T-helper 17 cell (primary cell): ENCODE data around the gene TCF23. TPM values are rescaled to one million over a fixed set of nuclear protein-coding genes. Genes with fewer than 3 reads are reported as not detected.
"Not testable (repeated sequence)": the region's sequence is repeated elsewhere in the genome, so short reads cannot be mapped to it uniquely, and the experiment has no call there.

Experiments
- ATAC-seq: fragments of 150-1000 bp; cut with Tn5 transposase; 2 replicates; pipeline ENCODE4 v1.10.0; 2021; ENCODE audit warnings: mild to moderate bottlenecking, moderate library complexity
- DNase-seq, 3 donors: peaks; one replicate each; pipeline versions ENCODE4 v3.0.0 to v3.0.0-alpha.2; 2020 to 2021
- H3K9me3 ChIP-seq: one replicate; pipeline ENCODE4 v1.7.0; 2013; ENCODE audit warnings: low read length, mild to moderate bottlenecking; ENCODE audit not compliant: control insufficient read depth, poor library complexity, severe bottlenecking
- H3K27ac Mint-ChIP-seq: one replicate; pipeline ENCODE4 v1.8.0; 2022; ENCODE audit warnings: mild to moderate bottlenecking, moderate library complexity, mixed read lengths
- H3K27me3 Mint-ChIP-seq: one replicate; pipeline ENCODE4 v1.8.0; 2022; ENCODE audit warnings: mixed read lengths
- H3K36me3 Mint-ChIP-seq: one replicate; pipeline ENCODE4 v1.8.0; 2022; ENCODE audit warnings: low read depth, mixed read lengths
- H3K4me1 Mint-ChIP-seq: one replicate; pipeline ENCODE4 v1.8.0; 2022; ENCODE audit warnings: mild to moderate bottlenecking, mixed read lengths
- H3K4me3 Mint-ChIP-seq: one replicate; pipeline ENCODE4 v1.8.0; 2022; ENCODE audit warnings: mild to moderate bottlenecking, moderate library complexity, mixed read lengths
- total RNA-seq, 4 donors: library from RNA in 2 of 4; stranded (reverse) in 2 of 4; gene quantifications; one replicate each; pipeline ENCODE4 v1.2.3 and lab custom pipeline; 2022 to 2026

Gene TCF23
- total RNA-seq, 2 donors from 2014 or later, result not detected

DNA sequence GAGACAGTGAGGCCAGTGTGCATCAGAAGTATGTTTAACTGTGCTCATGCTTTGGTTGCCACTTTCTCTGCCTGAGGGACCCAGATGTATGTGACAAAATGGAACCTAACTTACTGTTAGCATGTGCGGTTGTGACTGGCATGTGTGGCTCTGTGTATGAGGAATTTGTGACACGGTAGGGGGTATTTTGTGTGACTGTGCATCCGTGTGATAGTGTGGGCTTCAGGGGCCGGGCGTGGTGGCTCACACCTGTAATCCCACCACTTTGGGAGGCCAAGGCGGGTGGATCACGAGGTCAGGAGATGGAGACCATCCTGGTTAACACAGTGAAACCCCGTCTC is 29.5 kb upstream of the TCF23 start:
- not testable (repeated sequence) for H3K27ac Mint-ChIP-seq, H3K36me3 Mint-ChIP-seq

DNA sequence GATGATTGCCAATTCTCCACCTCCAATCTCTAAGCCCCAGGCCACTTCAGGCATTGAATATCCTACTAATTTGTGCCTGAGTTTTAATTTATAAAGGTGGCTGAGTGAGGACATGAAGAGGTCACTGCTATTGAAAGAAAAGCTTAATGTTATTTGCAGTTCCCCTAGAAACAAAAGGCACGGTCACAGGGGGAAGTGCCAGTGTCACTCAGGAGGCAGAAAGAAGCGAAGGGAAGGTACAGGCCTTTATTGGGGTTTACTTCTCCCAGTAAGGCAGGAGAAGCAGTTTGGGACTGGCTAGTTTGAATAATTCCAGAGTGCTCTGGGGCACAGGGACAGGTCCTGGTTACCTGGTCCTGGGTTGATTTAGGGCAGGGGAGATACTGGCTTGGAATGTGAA is 26.9 kb upstream of the TCF23 start:
- Mint-ChIP-seq H3K4me1 (peaks cover 12% of the 10 kb centered on the region), H3K4me3 (no peak overlapping the region), H3K27ac (no peak overlapping the region), H3K27me3 (peaks cover 25% of the 10 kb centered on the region), H3K36me3 (no peaks in the 10 kb centered on the region)
- no peaks in the 10 kb centered on the region for H3K9me3 ChIP-seq
- ATAC-seq (no peak), DNase-seq (no peak)

More for the DNA sequence above, 29.5 kb upstream of the TCF23 start:
- not testable (repeated sequence) for ATAC-seq, DNase-seq, H3K9me3 ChIP-seq
- H3K4me3 Mint-ChIP-seq, result peak overlapping the region; percentile 84
- H3K4me1 Mint-ChIP-seq, result peaks cover 12% of the 10 kb centered on the region
- H3K27me3 Mint-ChIP-seq, result peaks cover 34% of the 10 kb centered on the region

DNA sequence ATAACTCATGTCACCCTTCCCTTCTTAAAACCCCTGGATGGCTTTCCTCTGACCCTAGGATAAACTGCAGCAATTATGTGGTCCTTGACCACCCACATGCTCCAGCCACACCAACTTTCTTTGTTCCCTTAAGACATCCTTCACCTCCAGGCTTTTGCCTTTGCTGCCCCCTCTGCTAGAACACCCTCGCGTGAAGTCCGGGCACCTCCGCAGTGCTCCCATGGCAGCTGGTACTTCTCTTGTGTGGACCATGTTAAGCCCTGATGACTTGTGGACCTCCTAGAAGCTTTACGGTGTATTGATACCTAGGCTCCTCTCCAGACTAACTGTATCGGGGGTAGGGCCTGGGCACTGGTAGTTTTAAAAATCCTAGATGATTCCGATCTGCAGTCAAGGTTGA is 26.0 kb upstream of the TCF23 start:
- peaks cover 20% of the 10 kb centered on the region for H3K27me3 Mint-ChIP-seq
- H3K4me3 Mint-ChIP-seq, result peak overlapping the region; percentile 91
- DNase-seq, result no peak
- peaks cover 12% of the 10 kb centered on the region for H3K4me1 Mint-ChIP-seq
- peak overlapping the region; percentile 86 for H3K27ac Mint-ChIP-seq
- ATAC-seq, result no peak
- H3K36me3 Mint-ChIP-seq, result no peaks in the 10 kb centered on the region
- no peaks in the 10 kb centered on the region for H3K9me3 ChIP-seq

DNA sequence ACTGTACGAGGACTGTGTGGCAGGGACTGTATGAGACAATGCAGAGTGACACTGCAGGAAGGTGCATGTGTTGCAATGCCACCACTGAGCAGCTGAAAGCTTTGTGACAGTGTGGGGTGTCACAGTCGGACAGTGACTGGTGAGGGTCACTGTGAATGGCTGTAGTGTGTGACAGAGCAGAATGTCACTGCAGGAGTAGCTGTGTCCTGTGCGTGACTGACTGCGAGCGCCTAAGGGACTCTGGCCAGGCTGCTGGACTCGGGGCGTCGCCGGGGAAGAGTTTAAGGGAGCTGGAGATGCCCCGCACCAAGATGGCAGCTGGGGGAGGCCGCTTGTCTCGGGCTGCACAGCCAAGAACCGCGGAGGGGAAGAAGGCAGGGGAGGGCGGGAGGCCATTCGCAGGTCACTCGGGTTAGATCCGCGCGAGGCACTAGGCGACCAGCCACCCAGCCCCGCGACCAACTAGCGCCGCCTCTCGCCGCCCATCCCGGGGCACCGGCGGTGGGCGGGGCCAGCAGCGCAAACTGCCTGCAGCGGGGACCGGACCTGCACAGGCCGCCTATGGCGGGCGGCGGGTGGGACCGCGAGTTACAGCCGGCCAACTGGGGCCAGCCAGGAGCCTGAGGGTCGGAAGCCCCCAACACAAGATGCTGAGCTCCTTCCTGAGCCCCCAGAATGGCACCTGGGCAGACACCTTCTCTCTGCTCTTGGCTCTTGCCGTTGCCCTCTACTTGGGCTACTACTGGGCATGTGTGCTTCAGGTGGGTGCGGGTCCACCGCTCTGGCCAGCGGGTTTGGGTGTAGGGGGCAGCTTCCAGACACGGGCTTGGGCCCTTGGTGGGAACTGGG is 25.3 kb upstream of the TCF23 start, which contains the start of gene ABHD1:
TSS of gene ABHD1 (plus strand) at position 514 of the 849 bp plus-strand sequence. CDS start at position 648, 134 bp downstream.
- peak within 1 kb of the TSS; percentile 91 for H3K4me3 Mint-ChIP-seq
- H3K36me3 Mint-ChIP-seq, result no peaks in the 10 kb centered on the region
- H3K9me3 ChIP-seq, result no peaks in the 10 kb centered on the region
- peaks cover 12% of the 10 kb centered on the region for H3K4me1 Mint-ChIP-seq
- peak; percentile 85 for ATAC-seq
- DNase-seq, result peak; percentile 34 to 75 (median 72)
- peak within 1 kb of the TSS; percentile 86 for H3K27ac Mint-ChIP-seq
- peaks cover 13% of the 10 kb centered on the region for H3K27me3 Mint-ChIP-seq

DNA sequence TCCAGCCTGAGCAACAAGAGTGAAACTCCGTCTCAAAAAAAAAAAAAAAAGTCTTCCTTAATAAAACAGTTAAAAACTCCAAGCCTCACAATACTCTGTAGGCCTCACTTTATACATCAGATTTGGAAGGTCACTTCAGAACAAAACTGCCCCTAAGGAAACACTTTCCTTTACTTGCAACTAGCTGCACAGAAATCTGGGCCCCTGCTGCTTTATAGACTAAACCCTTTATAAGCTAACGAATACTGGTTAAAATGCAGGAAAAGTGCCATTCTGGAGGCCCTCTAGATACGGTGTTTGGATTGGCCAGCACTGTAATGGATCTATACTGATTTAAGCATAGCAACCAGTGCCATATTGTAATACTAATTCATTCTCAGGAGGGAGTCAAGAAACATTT is 23.7 kb upstream of the TCF23 start:
- ATAC-seq, result no peak
- DNase-seq, result no peak
- Mint-ChIP-seq H3K27me3 (peaks cover 9% of the 10 kb centered on the region), H3K4me1 (peaks cover 7% of the 10 kb centered on the region), H3K27ac (no peak overlapping the region), H3K4me3 (no peak overlapping the region), H3K36me3 (no peaks in the 10 kb centered on the region)
- H3K9me3 ChIP-seq, result no peaks in the 10 kb centered on the region

DNA sequence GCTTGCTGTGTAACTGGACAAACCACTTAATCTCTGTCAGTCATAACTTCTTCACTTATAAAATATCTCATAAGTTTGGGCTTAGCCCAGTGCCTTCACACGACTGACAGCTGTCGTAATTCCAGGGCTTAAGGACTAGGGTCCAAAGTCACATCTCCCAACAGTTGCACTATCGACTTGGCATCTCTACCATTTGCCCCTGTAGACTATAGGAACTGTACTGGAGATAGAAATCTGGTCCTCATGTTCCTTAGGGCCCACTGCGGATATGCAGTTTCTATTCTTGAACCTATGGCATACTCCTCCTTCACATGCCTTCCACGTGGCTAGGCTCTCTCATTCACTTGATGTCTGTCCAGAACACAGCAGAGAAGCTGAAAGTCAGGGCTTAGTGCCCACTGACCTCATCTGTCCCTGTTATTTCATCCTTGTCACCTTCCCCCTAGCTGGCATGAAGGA is 22.5 kb upstream of the TCF23 start:
- H3K4me3 Mint-ChIP-seq, result no peak overlapping the region
- no peaks in the 10 kb centered on the region for H3K36me3 Mint-ChIP-seq
- no peaks in the 10 kb centered on the region for H3K9me3 ChIP-seq
- H3K27ac Mint-ChIP-seq, result no peak overlapping the region
- no peak for DNase-seq
- H3K27me3 Mint-ChIP-seq, result peaks cover 6% of the 10 kb centered on the region
- ATAC-seq, result no peak
- peaks cover 7% of the 10 kb centered on the region for H3K4me1 Mint-ChIP-seq

DNA sequence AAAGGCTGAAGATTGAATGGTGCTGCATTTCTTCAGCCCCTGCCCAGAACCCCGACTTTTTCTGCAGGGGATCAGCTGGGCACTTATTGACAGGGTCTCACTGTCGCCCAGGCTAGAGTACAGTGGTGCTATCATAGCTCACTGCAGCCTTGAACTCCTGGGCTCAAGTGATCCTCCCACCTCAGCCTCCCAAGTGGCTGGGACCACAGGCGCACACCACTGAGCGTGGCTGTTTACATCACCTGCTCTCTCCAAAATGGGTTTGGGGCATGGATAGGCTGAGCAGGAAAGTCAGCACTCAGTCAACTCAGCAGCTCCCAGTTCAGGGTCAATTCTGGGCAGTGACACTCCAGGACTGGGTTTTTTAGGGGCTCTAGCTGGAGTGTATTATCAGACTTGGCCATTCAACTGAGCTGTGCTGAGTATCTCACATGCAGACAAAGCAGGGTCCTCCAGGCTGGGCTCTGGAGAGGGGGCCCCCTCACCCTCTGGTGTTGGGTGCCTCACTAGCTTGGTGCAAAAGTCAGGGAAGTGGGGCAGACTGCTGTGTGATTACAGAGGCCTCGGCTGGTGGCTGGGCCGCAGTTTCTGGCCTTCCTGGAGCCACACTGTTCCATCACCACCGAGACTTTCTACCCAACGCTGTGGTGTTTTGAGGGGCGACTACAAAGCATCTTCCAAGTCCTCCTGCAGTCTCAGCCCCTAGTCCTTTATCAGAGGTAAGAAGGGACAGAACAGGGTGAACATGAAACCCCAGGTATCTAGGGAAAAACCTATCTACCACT is 20.7 kb upstream of the TCF23 start:
- no peaks in the 10 kb centered on the region for H3K9me3 ChIP-seq
- Mint-ChIP-seq H3K27ac (no peak overlapping the region), H3K4me3 (no peak overlapping the region), H3K36me3 (no peaks in the 10 kb centered on the region), H3K27me3 (no peaks in the 10 kb centered on the region), H3K4me1 (peaks cover 13% of the 10 kb centered on the region)
- DNase-seq (no peak), ATAC-seq (no peak)

DNA sequence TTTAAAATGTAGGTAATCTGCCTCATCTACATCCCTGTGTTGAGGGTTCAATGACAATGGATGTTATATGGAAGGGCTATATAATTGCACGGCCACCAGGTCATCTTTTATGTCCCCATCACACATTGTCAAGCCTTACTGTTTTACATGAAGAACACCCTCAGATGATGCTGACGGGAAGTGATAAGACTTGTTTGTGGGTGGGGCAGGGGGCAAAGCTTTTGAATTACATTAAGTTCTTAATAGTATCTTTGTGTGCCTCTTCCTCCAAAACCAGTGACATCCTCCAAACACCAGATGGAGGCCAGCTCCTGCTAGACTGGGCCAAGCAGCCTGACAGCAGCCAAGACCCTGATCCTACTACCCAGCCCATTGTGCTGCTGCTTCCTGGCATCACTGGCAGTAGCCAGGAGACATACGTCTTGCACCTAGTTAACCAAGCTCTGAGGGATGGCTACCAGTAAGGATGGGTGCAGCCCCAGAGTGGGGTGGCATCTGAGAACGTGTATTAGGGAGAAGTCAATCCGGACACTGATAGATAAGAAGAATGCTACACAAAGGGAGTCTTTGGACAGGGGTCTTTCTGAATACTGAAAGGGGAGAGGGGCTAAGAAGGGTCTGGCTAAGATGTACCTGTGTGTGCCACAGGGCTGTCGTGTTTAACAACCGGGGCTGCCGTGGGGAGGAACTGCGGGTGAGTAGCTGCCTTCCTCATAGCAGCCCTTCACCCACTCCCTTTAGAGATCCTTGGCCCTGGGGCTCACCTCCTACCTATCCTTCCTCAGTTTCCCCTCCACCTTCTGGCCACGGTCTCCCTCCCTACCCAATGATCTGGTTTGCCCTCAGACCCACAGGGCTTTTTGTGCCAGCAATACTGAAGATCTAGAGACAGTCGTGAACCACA is 19.9 kb upstream of the TCF23 start:
- no peak overlapping the region for H3K27ac Mint-ChIP-seq
- no peaks in the 10 kb centered on the region for H3K9me3 ChIP-seq
- H3K27me3 Mint-ChIP-seq, result no peaks in the 10 kb centered on the region
- no peaks in the 10 kb centered on the region for H3K36me3 Mint-ChIP-seq
- H3K4me1 Mint-ChIP-seq, result peaks cover 16% of the 10 kb centered on the region
- no peak overlapping the region for H3K4me3 Mint-ChIP-seq
- no peak for ATAC-seq
- no peak for DNase-seq

DNA sequence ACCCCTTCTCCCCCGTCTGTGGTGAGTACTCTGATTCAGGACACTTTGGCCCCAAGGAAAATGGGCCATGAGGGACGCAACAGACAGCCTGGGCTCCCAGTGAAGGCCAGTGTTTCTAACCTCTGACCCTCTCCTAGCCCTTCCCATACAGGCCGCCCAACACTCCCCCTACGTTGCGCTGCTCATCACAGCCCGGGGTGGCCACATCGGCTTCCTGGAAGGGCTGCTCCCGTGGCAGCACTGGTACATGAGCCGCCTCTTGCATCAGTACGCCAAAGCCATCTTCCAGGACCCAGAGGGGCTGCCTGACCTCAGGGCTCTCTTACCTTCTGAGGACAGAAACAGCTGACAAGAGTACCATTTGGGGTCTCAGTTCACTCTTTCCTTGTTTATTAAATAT is 18.4 kb upstream of the TCF23 start:
- no peaks in the 10 kb centered on the region for H3K9me3 ChIP-seq
- Mint-ChIP-seq H3K27me3 (no peaks in the 10 kb centered on the region), H3K36me3 (peaks cover 2% of the 10 kb centered on the region), H3K27ac (peak overlapping the region; percentile 63), H3K4me1 (peaks cover 16% of the 10 kb centered on the region), H3K4me3 (no peak overlapping the region)
- DNase-seq (no peak), ATAC-seq (no peak)

DNA sequence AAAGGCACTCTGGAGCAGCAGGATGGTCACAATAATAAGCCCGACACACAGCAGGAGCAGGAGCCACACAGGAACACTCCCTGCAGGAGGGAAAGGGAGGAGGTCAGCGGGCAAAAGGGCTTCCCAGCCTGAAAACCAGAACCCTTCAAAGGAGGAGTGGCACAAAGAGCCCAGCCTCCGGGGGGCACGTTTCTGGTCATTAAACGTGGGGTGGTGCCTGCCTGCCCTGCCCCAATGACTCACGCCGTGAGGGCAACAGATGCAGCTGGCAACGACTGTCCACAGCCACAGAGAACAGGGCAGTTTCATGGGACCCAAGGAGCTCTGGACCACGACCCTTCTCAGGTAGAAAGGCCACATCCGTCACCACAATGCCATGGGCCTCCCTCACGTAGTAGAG is 17.4 kb upstream of the TCF23 start:
- peaks cover 2% of the 10 kb centered on the region for H3K36me3 Mint-ChIP-seq

DNA sequence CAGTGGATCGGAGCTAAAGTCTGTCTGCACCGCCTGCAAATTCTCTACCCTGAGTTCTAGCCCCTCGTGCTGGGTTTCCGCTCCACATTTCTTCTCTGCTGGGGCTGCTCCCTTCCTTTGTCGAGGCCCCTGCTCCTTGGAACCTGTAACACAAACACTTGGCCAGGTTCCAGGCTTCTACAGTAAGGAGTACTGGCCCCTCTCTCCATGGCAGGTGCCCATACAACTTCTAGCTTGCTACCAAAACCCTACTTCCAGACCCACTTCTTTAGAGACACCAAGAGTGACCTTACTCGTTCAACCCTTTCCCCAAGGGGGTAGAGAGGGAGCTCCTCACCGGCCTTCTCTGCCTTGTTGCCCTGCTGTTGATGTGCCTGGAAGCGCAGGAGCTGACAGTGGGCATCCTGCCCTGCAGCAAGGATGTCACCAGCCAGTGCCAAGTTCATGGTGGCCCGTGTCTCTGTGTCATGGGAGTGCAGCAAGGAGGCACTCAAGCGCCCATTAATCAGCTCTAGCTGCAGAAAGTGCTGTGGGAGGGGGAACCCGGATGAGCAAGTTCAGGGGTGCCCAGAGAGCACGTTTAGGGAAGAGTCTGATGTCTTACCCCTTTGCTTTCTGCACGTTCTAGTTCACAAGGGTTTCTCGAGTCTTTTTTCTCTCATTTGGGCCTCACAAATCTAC is 15.5 kb upstream of the TCF23 start:
- peaks cover 16% of the 10 kb centered on the region for H3K4me1 Mint-ChIP-seq
- H3K27me3 Mint-ChIP-seq, result no peaks in the 10 kb centered on the region
- DNase-seq, result no peak
- H3K27ac Mint-ChIP-seq, result peak overlapping the region; percentile 92
- H3K9me3 ChIP-seq, result no peaks in the 10 kb centered on the region
- ATAC-seq, result no peak
- peak overlapping the region; percentile 96 for H3K4me3 Mint-ChIP-seq
- peaks cover 2% of the 10 kb centered on the region for H3K36me3 Mint-ChIP-seq

More for the DNA sequence above, 17.4 kb upstream of the TCF23 start:
- H3K4me1 Mint-ChIP-seq, result peaks cover 16% of the 10 kb centered on the region
- H3K27ac Mint-ChIP-seq, result no peak overlapping the region
- DNase-seq (no peak), ATAC-seq (no peak)
- no peak overlapping the region for H3K4me3 Mint-ChIP-seq
- H3K9me3 ChIP-seq, result no peaks in the 10 kb centered on the region
- no peaks in the 10 kb centered on the region for H3K27me3 Mint-ChIP-seq
